HG03469 (cell line): Measurements from ENCODE around the gene MARCHF6.

Experiments used
- ATAC-seq: cut with Tn5 transposase; IDR thresholded peaks from one replicate; pipeline ENCODE4 v1.9.1; 2021; ENCODE audit warnings: mild to moderate bottlenecking, moderate library complexity, moderate number of reproducible peaks; ENCODE audit not compliant: unreplicated experiment

MARCHF6 gene, protein sequence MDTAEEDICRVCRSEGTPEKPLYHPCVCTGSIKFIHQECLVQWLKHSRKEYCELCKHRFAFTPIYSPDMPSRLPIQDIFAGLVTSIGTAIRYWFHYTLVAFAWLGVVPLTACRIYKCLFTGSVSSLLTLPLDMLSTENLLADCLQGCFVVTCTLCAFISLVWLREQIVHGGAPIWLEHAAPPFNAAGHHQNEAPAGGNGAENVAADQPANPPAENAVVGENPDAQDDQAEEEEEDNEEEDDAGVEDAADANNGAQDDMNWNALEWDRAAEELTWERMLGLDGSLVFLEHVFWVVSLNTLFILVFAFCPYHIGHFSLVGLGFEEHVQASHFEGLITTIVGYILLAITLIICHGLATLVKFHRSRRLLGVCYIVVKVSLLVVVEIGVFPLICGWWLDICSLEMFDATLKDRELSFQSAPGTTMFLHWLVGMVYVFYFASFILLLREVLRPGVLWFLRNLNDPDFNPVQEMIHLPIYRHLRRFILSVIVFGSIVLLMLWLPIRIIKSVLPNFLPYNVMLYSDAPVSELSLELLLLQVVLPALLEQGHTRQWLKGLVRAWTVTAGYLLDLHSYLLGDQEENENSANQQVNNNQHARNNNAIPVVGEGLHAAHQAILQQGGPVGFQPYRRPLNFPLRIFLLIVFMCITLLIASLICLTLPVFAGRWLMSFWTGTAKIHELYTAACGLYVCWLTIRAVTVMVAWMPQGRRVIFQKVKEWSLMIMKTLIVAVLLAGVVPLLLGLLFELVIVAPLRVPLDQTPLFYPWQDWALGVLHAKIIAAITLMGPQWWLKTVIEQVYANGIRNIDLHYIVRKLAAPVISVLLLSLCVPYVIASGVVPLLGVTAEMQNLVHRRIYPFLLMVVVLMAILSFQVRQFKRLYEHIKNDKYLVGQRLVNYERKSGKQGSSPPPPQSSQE

DNA sequence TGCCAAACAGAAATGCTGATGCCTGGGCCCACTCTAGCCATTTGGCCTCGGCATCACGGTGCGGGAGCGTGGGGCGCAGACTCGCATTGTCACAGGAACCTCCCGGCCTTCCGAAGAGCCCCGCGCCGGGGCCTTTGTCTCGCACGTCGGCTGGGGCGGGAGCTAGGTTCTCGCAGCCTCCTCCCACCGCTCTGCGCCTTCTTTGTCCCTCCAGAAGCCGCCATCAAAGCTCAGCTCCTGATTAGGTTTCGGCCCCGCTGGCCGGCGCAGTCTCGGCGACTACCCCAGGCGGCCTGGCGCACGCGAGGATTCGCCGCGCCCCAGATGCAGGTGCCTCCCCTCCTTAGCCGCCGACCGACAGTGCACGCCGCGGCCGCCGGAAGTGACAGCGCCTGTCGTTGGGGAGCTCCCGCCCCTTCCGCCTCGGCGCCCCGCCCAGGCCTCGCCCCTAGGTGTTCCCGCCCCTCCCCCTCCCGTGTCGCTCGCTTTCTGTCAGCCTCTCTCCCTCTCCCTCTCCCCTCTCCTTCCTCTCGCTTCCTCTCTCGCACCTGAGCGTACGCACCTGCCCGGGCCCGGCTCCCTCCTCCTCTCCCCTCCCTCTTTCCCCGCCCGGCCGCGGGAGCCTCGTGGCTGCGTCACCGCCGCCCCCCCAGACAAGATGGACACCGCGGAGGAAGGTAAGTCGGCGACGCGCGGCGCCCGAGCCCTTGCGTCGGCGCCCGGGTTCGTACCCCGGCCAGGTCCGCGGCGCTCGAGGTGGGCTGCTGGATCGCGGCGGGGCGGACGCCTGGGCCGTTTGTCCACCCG, at the start of gene MARCHF6:
TSS of gene MARCHF6 (plus strand) at position 455 of the 807 bp plus-strand sequence. CDS start at position 659, 204 bp downstream.
- peak; percentile 76 for ATAC-seq

DNA sequence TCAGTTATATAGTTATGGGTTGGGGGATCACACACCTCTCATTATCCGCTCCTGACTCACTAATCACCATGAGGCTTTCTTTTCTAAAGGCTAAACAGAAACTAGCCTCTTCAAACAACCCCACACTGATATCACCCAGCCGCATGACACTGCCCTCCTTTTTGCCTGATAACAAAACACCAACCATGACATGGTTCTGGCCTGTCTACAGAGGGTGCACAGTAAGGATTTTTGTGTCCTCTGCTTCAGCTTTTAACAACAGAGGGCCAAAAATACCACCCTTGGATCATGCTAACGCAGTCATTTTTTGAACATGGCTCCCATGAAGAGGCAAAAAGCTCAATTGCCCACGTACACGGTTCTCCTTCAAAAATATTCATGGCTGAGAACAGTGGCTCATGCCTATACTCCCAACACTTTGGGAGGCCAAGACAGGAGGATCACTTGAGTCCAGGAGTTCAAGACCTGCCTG, 49.8 kb upstream of the MARCHF6 start:
- no peak for ATAC-seq

DNA sequence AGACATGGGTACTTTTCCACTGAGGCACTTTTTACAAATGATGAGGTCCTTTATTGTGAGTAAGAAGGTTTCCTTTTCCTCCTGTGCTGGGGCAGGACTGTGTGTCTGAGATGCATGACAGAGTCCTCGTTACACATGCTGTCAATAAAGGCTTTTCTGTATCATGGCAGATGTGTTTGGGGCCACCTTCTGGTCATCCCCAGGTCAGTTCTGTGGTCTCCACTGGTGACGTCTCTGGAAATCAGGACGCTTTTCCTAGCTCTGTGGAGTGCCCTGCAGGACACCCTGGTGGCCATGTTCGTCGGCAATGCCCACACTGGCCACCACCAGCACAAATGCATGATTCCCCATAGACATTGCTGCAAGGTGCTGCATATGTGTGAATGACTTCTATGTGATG, 48.6 kb upstream of the MARCHF6 start:
- no peak for ATAC-seq

DNA sequence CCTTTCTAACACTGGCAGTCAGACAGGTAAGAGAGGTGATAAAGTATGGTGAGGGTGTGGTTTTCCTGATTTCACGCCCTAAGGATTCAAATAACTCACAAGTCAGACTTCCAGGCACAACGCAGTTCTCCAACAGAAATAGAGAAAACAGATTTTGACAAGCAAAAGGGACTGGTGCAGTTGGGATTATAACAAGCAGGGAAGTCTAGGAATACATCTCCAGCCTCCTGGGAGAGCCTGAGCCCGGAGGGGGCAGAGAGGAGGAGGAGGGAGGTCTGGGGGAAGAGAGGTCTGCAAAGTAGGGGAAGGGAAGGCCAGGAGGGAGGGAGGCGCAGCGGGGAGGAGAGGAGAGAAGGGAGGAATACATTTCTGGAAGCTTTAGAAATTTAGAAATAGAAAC, 47.4 kb upstream of the MARCHF6 start:
- no peak for ATAC-seq

DNA sequence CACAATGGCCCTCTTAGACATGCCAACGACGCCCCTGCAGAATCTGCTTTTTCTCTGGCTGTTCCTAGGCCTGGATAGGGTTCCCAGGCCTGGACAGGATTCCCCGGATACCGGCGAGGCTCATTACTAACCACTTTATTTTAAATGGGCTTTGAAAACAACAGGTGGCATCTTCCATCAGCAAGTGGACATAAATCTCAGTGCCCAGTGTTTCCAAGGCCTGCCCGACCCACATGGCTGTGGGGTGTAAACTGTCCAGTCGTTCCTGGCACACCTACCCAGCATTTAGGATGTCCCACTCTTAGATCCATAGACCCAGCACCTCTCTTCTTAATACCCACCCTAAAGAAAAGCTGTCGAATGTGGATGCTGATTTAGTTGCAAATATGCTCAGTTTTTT, 46.7 kb upstream of the MARCHF6 start:
- ATAC-seq, result no peak

DNA sequence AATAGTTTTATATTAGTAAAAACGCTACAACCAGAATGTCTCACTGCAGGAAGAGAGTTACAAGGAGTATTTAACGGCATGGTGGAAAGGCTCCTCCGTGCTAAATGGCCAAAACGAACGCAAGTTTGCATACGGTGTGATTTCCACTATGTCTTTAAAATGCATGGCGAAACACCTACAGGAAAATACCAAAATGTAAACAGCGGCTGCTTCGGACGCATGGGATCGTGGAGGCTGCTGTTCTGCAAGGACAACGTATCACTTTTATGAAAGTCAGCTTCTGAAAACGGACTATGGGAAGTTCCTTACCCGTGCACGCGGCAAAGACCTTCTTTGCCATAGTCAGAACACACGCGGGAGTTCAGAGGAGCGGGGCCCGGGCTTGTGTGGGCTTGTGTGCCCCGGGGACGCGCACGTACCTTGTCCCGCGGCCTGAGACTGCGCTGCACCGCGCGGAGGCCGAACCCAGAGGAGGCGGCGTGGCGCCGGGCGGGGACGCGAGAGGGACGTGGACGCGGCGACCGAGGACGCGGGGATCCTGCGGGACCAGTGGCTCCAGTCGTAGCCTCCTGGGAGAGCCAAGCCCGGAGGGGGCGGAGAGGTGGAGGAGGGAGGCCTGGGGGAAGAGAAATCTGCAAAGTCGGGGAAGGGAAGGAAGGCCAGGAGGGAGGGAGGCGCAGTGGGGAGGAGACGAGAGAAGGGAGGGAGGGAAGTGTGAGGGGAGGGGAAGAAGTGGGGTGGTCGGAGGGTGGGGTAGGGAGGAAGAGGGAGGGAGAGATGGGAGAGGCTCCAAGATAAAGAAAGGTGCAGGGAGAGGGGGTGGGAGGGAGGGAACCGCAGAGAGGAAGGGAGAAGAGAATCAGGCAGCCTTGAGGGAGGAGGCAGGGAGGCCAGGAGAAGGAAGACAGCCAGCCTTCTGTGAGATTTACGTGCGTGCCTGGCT, 46.0 kb upstream of the MARCHF6 start, which contains the start of gene CMBL:
TSS of gene CMBL (minus strand) at position 697 of the 943 bp plus-strand sequence. CDS start 17,140 bp downstream, outside the sequence.
- peak; percentile 44 for ATAC-seq

DNA sequence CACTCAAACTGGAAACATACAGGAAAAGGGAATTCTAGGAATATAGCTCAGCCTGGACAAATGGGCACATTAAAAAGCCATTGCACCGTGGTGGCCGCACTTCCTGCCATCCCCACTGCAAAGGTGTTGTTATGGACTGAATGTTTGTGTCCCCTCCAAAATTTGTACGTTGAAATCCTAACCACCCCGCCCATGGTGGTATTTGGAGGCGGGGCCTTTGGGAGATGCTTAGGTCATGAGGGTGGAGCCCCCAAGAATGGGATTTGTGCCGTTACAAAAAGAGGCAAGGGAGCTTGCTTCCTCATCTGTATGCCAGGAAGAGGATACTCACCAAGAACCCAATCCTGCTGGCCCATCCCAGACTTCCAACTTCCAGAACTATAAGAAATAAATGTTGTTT, 44.7 kb upstream of the MARCHF6 start:
- no peak for ATAC-seq

DNA sequence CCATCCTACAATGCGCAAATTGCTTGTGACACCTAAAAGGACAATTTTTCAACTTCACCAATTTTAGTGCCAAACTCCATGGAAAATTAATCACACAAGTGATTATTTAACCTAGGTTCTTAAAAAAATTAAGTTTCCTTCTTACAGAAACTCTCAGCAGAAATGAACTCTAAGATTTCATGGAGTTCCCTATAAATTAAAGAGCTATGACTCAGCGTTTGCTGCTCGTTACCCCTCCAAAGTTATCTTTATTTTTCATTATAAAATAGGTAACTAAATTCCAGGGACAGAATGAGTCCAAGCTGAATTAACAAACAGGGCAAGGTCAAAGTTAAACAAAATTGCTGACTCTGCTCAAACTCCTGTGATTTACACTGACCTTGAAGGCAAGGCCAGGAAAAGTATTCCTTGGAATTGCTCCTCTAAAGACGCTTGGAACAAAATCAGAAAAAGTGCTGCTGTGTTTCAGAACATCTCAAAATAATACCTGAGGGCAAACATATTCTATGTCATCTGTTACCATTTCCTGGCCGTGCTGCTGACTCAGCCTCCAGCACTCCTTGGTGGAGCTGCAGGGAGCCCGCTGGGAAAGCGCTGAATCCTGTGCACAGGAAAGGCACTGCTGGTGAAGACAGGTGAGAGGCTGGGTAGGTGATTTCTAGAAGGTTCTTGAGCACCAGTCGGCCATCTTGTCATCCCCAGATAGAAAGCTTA, 43.3 kb upstream of the MARCHF6 start:
- ATAC-seq, result no peak

DNA sequence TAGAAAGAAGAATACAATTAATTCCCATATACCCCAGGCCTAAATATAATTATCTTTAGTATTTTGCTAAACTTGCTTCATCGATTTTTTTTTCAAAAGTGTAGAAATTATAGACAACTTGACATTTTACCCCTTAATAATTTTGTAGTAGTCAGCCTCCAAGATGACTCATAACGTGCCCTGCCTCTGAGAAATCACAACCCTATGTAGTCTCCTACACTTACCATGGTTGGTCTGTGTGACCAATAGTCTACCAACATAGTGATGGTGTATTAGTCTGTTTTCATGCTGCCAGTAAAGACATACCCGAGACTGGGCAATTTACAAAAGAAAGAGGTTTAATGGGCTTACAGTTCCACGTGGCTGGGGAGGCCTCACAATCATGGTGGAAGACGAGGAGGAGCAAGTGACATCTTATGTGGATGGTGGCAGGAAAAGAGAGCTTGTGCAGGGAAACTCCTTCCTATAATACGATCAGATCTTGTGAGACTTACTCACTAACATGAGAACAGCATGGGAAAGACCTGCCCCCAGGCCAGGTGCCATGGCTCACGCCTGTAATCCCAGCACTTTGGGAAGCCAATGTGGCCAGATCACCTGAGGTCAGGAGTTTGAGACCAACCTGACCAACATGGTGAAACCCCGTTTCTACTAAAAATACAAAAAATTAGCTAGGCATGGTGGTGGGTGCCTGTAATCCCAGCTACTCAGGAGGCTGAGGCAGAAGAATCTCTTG, 42.5 kb upstream of the MARCHF6 start:
- ATAC-seq, result peak; percentile 85

DNA sequence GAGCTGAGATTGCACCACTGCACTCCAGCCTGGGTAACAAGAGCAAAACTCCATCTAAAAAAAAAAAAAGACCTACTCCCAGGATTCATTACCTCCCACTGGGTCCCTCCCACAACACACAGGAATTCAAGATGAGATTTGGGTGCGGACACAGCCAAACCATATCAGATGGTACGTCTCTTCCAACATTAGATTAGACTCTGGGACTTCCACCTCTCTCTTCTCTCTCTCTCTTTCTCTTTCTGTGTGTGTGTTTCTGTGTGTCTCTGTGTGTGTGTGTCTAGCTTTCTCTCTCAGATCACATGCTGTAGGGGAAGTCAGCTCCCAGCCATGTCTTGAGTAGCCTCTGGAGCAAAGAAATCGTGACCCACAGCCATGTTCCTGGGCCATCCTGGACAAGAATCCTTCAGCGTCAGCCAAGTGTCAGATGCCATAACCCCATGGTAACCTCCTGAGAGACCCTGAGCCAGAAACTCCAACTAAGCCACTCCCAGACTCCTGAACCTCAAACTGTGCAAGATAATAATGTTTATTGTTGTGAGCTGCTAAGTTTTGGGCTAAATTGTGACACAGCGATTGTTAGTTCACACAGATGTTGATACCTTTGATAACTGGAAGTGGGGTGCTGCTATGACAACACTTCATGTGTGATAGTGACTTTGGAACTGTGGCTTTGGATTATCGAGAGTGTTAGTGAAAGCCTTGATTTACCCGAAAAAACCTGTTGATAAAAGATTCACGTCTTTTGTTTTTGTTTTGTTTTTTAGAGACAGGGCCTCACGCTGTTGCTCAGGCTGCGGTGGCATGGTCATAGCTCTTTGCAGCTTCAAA, 41.7 kb upstream of the MARCHF6 start:
- ATAC-seq, result no peak

DNA sequence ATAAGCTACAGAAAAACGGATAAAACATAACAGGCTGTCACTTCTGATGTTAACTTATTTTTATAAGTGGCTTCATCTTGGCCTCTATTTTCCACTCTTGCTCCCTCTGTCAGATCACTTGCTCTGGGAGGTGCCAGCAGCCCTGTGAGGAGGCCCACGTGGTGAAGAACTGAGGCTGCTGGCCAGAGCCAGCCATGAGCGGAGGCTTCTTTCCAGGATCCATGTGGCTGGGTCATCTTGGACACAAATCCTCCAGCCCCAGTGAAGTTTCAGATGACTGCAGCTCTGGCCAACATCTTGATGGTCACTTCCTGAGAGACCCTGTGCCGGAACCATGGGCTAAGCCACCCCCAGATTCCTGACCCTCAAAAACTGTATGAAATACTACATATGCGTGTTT, 38.3 kb upstream of the MARCHF6 start:
- no peak for ATAC-seq

DNA sequence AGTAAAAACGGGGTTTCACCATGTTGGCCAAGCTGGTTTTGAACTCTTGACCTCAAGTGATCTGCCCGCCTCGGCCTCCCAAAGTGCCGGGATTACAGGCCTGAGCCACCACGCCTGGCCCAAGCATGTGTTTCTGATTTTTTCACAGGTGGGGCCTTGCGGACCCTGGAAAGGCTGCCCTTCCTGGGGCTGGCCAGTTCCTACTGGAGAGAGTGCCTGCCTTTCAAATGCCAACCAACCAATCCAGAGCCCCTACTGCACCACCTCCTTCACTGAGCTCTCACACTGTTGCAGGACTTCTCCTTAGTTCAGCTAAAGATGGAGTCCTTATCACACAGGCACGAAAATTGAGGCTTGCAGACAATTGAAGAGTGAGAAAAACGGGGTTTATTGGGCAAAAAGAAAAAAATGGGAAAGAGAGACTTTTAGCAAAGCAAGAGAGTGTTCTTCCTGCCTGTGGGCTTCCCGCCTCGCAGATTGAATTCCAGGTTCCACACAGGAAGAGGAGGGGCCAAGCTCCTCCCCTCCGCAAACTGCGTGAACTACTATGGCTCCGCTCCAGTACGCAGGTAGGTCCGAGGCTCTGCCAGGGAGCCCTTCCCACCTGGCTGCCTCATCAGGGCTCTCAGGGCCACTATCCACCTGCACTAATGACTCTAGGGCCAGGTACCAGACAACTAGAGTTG, 37.5 kb upstream of the MARCHF6 start:
- ATAC-seq, result no peak

DNA sequence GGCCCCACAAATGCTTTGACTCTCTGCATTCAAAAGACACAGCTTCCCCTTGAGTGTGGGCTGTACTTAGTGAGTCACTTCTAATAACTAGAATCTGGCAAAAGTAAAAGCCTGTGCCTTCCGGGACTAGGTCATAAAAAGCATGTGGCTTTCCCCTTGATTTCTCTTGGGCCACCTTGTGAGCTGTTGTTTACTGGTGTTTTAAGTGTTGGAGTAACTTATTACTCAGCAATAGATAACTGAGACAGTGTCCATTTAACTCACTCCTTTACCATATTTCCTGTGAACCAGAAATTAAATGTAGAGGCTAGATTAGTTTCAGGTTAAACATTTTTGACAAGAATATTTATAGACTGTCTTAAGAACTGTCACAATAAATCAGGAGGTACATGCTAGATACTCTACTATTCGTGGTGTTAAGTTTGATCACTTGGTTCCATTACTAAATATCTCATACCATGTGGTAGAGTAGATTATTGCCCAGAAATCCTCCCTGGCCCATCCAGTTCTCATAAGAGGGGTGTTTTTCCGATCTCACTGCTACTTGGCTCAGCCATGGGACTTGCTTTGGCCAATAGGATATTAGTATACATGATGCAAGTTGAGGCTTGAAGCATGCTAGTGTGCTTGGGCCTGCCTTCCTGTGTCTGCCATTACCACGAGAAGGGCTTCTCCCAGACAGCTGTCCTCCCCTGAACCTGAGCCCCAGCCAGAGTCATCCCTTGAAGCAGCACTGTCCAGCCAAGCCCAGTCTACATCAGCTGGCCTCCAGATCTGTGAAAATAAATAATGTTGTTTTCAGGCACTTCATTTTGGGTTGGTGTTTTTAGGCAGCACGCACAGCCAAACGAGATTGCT, 35.4 kb upstream of the MARCHF6 start:
- peak; percentile 78 for ATAC-seq

DNA sequence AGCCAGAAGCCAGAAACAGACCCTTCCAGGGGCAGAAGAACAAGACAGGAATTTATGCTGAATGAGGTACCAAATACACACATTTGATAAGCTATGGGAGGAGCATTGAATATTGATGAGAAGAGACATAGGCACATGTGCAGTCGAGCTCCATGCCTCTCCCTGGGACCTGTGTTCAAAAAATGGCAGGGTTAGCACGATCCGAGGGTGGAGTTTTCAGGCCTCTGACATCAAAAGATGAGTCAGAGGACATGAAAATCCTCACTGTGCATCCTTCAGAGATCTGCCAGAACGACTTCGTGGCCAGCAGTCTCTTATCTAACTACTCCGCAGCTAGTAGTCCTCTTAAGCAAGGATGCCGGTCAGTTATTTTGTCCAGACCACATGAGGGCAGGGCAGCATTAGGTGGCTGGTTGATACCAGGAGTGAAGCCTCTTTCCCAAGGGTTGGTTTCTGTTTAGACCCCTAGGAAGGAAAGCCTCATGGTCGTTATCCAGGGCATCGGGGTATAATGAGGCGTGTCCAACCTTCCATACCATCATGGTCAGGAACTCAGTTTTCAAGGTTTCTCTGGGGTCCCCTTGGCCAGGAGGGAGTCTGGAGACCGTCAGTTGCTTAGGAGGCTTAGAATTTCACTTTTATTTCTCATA, 34.2 kb upstream of the MARCHF6 start:
- ATAC-seq, result no peak

DNA sequence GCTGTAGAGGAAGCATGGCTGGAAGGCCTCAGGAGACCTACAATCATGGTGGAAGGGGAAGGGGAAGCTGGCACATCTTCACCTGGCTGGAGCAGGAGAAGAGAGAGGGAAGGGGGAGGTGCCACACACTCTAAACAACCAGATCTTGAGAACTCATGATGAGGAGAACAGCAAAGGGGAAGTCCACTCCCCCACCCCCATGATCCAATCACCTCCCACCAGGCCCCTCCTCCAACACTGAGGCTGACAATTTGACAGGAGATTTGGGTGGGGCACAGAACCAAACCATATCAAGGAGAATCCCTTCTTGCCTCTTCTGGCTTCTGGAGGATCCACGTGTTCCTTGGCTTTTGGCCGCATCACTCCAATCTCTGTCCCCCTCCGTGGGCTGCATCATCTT, 32.7 kb upstream of the MARCHF6 start:
- no peak for ATAC-seq
